HEK293 (cell line): ENCODE results near the gene POU2F2.

Source experiments
- FEZF1 ChIP-seq: fragments of 450-650 bp; formaldehyde crosslinking; IDR thresholded peaks from 2 replicates; pipeline ENCODE4 v1.5.1; 2016; ENCODE audit warnings: missing biosample characterization, missing genetic modification characterization
- GLI4 ChIP-seq: fragments of 450-650 bp; formaldehyde crosslinking; IDR thresholded peaks from 2 replicates; pipeline ENCODE4 v1.5.1; 2016; ENCODE audit warnings: missing biosample characterization, missing genetic modification characterization
- HOXA7 ChIP-seq: sonication (generic); formaldehyde crosslinking; IDR thresholded peaks from 2 replicates; pipeline ENCODE4 v1.8.1; 2022; ENCODE audit warnings: missing genetic modification reagents, borderline replicate concordance
- KLF16 ChIP-seq: fragments of 450-650 bp; formaldehyde crosslinking; IDR thresholded peaks from 2 replicates; pipeline ENCODE4 v1.5.1; 2017; ENCODE audit warnings: missing biosample characterization, missing genetic modification characterization
- KLF8 ChIP-seq: fragments of 450-650 bp; formaldehyde crosslinking; IDR thresholded peaks from 2 replicates; pipeline ENCODE4 v1.5.1; 2016; ENCODE audit warnings: missing biosample characterization, missing genetic modification characterization
- PATZ1 ChIP-seq: fragments of 450-650 bp; formaldehyde crosslinking; IDR thresholded peaks from 2 replicates; pipeline ENCODE4 v1.5.1; 2016; ENCODE audit warnings: missing biosample characterization, missing genetic modification characterization
- SP7 ChIP-seq: fragments of 450-650 bp; formaldehyde crosslinking; IDR thresholded peaks from 2 replicates; pipeline ENCODE4 v1.5.1; 2016; ENCODE audit warnings: missing biosample characterization, missing genetic modification characterization
- YY1 ChIP-seq: fragments of 450-650 bp; formaldehyde crosslinking; IDR thresholded peaks from 2 replicates; pipeline ENCODE4 v1.5.1; 2018; ENCODE audit warnings: missing biosample characterization, missing genetic modification characterization
- YY2 ChIP-seq: fragments of 450-650 bp; formaldehyde crosslinking; IDR thresholded peaks from 2 replicates; pipeline ENCODE4 v1.5.1; 2016; ENCODE audit warnings: missing biosample characterization, missing genetic modification characterization
- ZBTB8A ChIP-seq: fragments of 450-650 bp; formaldehyde crosslinking; IDR thresholded peaks from 2 replicates; pipeline ENCODE4 v1.5.1; 2016; ENCODE audit warnings: missing biosample characterization, missing genetic modification characterization
- ZNF121 ChIP-seq: fragments of 450-650 bp; formaldehyde crosslinking; IDR thresholded peaks from 2 replicates; pipeline ENCODE4 v1.5.1; 2016; ENCODE audit warnings: missing biosample characterization, missing genetic modification characterization
- ZNF221 ChIP-seq: fragments of 450-650 bp; formaldehyde crosslinking; IDR thresholded peaks from 2 replicates; pipeline ENCODE4 v1.5.1; 2017; ENCODE audit warnings: missing biosample characterization, missing genetic modification characterization, borderline replicate concordance
- ZNF23 ChIP-seq: fragments of 450-650 bp; formaldehyde crosslinking; IDR thresholded peaks from 2 replicates; pipeline ENCODE4 v1.5.1; 2016; ENCODE audit warnings: missing biosample characterization, missing genetic modification characterization, borderline replicate concordance
- ZNF239 ChIP-seq: fragments of 450-650 bp; formaldehyde crosslinking; IDR thresholded peaks from 2 replicates; pipeline ENCODE4 v1.5.1; 2016; ENCODE audit warnings: missing biosample characterization, missing genetic modification characterization
- ZNF341 ChIP-seq: fragments of 450-650 bp; formaldehyde crosslinking; IDR thresholded peaks from 2 replicates; pipeline ENCODE4; 2016; ENCODE audit warnings: low read depth, missing biosample characterization, missing genetic modification characterization
- ZNF404 ChIP-seq: fragments of 450-650 bp; formaldehyde crosslinking; IDR thresholded peaks from 2 replicates; pipeline ENCODE4 v1.5.1; 2017; ENCODE audit warnings: missing biosample characterization, missing genetic modification characterization
- ZNF426 ChIP-seq: fragments of 450-650 bp; formaldehyde crosslinking; IDR thresholded peaks from 2 replicates; pipeline ENCODE4 v1.5.1; 2017; ENCODE audit warnings: missing biosample characterization, missing genetic modification characterization, mild to moderate bottlenecking, inconsistent platforms, moderate library complexity
- ZNF501 ChIP-seq: fragments of 450-650 bp; formaldehyde crosslinking; IDR thresholded peaks from 2 replicates; pipeline ENCODE4 v1.5.1; 2016; ENCODE audit warnings: missing biosample characterization, missing genetic modification characterization
- ZNF529 ChIP-seq: fragments of 450-650 bp; formaldehyde crosslinking; IDR thresholded peaks from 2 replicates; pipeline ENCODE4 v1.5.1; 2017; ENCODE audit warnings: missing genetic modification characterization, missing biosample characterization; ENCODE audit not compliant: insufficient replicate concordance
- ZNF549 ChIP-seq: fragments of 450-650 bp; IDR thresholded peaks from 2 replicates; pipeline ENCODE4 v1.5.1; 2018; ENCODE audit warnings: missing biosample characterization, missing genetic modification characterization, mild to moderate bottlenecking, inconsistent platforms, moderate library complexity
- ZNF623 ChIP-seq: fragments of 450-650 bp; formaldehyde crosslinking; IDR thresholded peaks from 2 replicates; pipeline ENCODE4 v1.5.1; 2016; ENCODE audit warnings: missing biosample characterization, missing genetic modification characterization
- ZNF664 ChIP-seq: fragments of 450-650 bp; formaldehyde crosslinking; IDR thresholded peaks from 2 replicates; pipeline ENCODE4 v1.5.1; 2016; ENCODE audit warnings: missing biosample characterization, missing genetic modification characterization
- ZNF677 ChIP-seq: fragments of 450-650 bp; IDR thresholded peaks from 2 replicates; pipeline ENCODE4 v1.5.0; 2018; ENCODE audit warnings: missing biosample characterization, mild to moderate bottlenecking, missing genetic modification characterization, moderate library complexity
- ZNF692 ChIP-seq: fragments of 450-650 bp; formaldehyde crosslinking; IDR thresholded peaks from 2 replicates; pipeline ENCODE4 v1.5.1; 2016; ENCODE audit warnings: missing biosample characterization, missing genetic modification characterization
- ZNF768 ChIP-seq: fragments of 450-650 bp; formaldehyde crosslinking; IDR thresholded peaks from 2 replicates; pipeline ENCODE4 v1.5.1; 2018; ENCODE audit warnings: missing biosample characterization, mild to moderate bottlenecking, missing genetic modification characterization
- ZNF776 ChIP-seq: fragments of 450-650 bp; formaldehyde crosslinking; IDR thresholded peaks from 2 replicates; pipeline ENCODE4 v1.5.0; 2017; ENCODE audit warnings: missing biosample characterization, missing genetic modification characterization, borderline replicate concordance
- TF ChIP-seq, protein P1 (sequence below): fragments of 450-650 bp; formaldehyde crosslinking; IDR thresholded peaks from 2 replicates; pipeline ENCODE4 v1.5.0; 2017; ENCODE audit warnings: missing biosample characterization, missing genetic modification characterization, borderline replicate concordance
- TF ChIP-seq, protein P2 (sequence below): fragments of 450-650 bp; formaldehyde crosslinking; IDR thresholded peaks from 2 replicates; pipeline ENCODE4 v1.5.1; 2017; ENCODE audit warnings: missing biosample characterization, missing genetic modification characterization
- TF ChIP-seq, protein P3 (sequence below): fragments of 450-650 bp; formaldehyde crosslinking; IDR thresholded peaks from 2 replicates; pipeline ENCODE4 v1.5.1; 2016; ENCODE audit warnings: missing biosample characterization, missing genetic modification characterization

The POU2F2 gene

GRCh38 chr19:42075616-42076379, 56.4 kb downstream of the POU2F2 start, which contains the start of gene ZNF574 (continued):
- TF ChIP-seq, protein P1, sequence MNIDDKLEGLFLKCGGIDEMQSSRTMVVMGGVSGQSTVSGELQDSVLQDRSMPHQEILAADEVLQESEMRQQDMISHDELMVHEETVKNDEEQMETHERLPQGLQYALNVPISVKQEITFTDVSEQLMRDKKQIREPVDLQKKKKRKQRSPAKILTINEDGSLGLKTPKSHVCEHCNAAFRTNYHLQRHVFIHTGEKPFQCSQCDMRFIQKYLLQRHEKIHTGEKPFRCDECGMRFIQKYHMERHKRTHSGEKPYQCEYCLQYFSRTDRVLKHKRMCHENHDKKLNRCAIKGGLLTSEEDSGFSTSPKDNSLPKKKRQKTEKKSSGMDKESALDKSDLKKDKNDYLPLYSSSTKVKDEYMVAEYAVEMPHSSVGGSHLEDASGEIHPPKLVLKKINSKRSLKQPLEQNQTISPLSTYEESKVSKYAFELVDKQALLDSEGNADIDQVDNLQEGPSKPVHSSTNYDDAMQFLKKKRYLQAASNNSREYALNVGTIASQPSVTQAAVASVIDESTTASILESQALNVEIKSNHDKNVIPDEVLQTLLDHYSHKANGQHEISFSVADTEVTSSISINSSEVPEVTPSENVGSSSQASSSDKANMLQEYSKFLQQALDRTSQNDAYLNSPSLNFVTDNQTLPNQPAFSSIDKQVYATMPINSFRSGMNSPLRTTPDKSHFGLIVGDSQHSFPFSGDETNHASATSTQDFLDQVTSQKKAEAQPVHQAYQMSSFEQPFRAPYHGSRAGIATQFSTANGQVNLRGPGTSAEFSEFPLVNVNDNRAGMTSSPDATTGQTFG: no peak
- peak; percentile 71 for TF ChIP-seq ZNF501 (tag by site-specific recombination)
- TF ChIP-seq ZNF23 (tag by site-specific recombination): no peak
- no peak for TF ChIP-seq ZNF623 (tag by site-specific recombination)
- TF ChIP-seq YY1: no peak; the same call in 1 of the 2 replicates
- TF ChIP-seq FEZF1 (tag by site-specific recombination): no peak
- TF ChIP-seq ZNF239 (tag by site-specific recombination): no peak
- TF ChIP-seq ZNF692 (tag by site-specific recombination): peak; percentile 83; the same call in 1 of the 2 replicates
- no peak for TF ChIP-seq ZNF404 (tag by site-specific recombination)
- TF ChIP-seq ZNF677: no peak; the same call in 1 of the 2 replicates
- TF ChIP-seq GLI4: no peak
- TF ChIP-seq YY2 (tag by site-specific recombination): peak; percentile 86
- TF ChIP-seq, protein P2, sequence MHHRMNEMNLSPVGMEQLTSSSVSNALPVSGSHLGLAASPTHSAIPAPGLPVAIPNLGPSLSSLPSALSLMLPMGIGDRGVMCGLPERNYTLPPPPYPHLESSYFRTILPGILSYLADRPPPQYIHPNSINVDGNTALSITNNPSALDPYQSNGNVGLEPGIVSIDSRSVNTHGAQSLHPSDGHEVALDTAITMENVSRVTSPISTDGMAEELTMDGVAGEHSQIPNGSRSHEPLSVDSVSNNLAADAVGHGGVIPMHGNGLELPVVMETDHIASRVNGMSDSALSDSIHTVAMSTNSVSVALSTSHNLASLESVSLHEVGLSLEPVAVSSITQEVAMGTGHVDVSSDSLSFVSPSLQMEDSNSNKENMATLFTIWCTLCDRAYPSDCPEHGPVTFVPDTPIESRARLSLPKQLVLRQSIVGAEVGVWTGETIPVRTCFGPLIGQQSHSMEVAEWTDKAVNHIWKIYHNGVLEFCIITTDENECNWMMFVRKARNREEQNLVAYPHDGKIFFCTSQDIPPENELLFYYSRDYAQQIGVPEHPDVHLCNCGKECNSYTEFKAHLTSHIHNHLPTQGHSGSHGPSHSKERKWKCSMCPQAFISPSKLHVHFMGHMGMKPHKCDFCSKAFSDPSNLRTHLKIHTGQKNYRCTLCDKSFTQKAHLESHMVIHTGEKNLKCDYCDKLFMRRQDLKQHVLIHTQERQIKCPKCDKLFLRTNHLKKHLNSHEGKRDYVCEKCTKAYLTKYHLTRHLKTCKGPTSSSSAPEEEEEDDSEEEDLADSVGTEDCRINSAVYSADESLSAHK (tag by site-specific recombination): 0 out of 2 replicates have a peak, but pooled peaks have one; percentile 5
- TF ChIP-seq ZNF664 (tag by site-specific recombination): no peak
- TF ChIP-seq ZNF529 (tag by site-specific recombination): no peak
- peak; percentile 47 for TF ChIP-seq KLF16 (tag by site-specific recombination)
- TF ChIP-seq ZNF341 (tag by site-specific recombination): peak; percentile 62
- TF ChIP-seq ZNF426 (tag by site-specific recombination): no peak
- TF ChIP-seq ZNF549: no peak
- TF ChIP-seq PATZ1 (tag by site-specific recombination): no peak; the same call in 1 of the 2 replicates
- TF ChIP-seq, protein P3, sequence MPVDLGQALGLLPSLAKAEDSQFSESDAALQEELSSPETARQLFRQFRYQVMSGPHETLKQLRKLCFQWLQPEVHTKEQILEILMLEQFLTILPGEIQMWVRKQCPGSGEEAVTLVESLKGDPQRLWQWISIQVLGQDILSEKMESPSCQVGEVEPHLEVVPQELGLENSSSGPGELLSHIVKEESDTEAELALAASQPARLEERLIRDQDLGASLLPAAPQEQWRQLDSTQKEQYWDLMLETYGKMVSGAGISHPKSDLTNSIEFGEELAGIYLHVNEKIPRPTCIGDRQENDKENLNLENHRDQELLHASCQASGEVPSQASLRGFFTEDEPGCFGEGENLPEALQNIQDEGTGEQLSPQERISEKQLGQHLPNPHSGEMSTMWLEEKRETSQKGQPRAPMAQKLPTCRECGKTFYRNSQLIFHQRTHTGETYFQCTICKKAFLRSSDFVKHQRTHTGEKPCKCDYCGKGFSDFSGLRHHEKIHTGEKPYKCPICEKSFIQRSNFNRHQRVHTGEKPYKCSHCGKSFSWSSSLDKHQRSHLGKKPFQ: no peak
- TF ChIP-seq KLF8 (tag by site-specific recombination): peak; percentile 87
- TF ChIP-seq ZNF121 (tag by site-specific recombination): no peak
- peak; percentile 88 for TF ChIP-seq SP7 (tag by site-specific recombination)
- TF ChIP-seq ZNF776 (tag by site-specific recombination): no peak
- no peak for TF ChIP-seq HOXA7
- peak; percentile 83 for TF ChIP-seq ZBTB8A (tag by site-specific recombination)
- TF ChIP-seq ZNF768: no peak
- TF ChIP-seq ZNF221 (tag by site-specific recombination): no peak
